HG02588 (cell line): Measurements from ENCODE around the gene FES.

Source experiments
- ATAC-seq: cut with Tn5 transposase; IDR thresholded peaks from one replicate; pipeline ENCODE4 v1.9.1; 2021; ENCODE audit warnings: mild to moderate bottlenecking, moderate library complexity; ENCODE audit not compliant: unreplicated experiment

The FES gene

GRCh38 chr15:90875549-90875981 is 8.7 kb upstream of the FES start:
- ATAC-seq = no peak

- no peak for ATAC-seq
Measured at GRCh38 chr15:90876046-90876445, 8.3 kb upstream of the FES start.

- ATAC-seq = no peak
Measured at GRCh38 chr15:90876512-90877170, 7.7 kb upstream of the FES start.

GRCh38 chr15:90877315-90877714 is 7.0 kb upstream of the FES start:
- ATAC-seq = no peak

- ATAC-seq = no peak
Measured at GRCh38 chr15:90877996-90878395, 6.3 kb upstream of the FES start.

GRCh38 chr15:90878660-90879059 is 5.6 kb upstream of the FES start:
- ATAC-seq = no peak

GRCh38 chr15:90879730-90880366 is 4.5 kb upstream of the FES start:
- no peak for ATAC-seq

GRCh38 chr15:90880381-90881145 is 3.7 kb upstream of the FES start:
- ATAC-seq = no peak

GRCh38 chr15:90881181-90881977 is 2.9 kb upstream of the FES start:
- ATAC-seq = no peak

GRCh38 chr15:90881978-90882721 is 2.2 kb upstream of the FES start:
- ATAC-seq = no peak

GRCh38 chr15:90882781-90883525 is 1.4 kb upstream of the FES start:
- no peak for ATAC-seq

GRCh38 chr15:90883526-90883975 is 753 bp upstream of the FES start:
- no peak for ATAC-seq

- ATAC-seq = no peak
Measured at GRCh38 chr15:90884719-90885431, 571 bp downstream of the FES start.

- ATAC-seq = no peak
Measured at GRCh38 chr15:90885432-90886290, 1.4 kb downstream of the FES start.

- ATAC-seq = no peak
Measured at GRCh38 chr15:90886291-90886614, 1.9 kb downstream of the FES start.

GRCh38 chr15:90887037-90887481 is 2.8 kb downstream of the FES start:
- no peak for ATAC-seq

- no peak for ATAC-seq
Measured at GRCh38 chr15:90889313-90889730, 5.0 kb downstream of the FES start.
